Mesodermal cell (in vitro differentiated cells): ENCODE data around the gene ZNF48.
"Not testable (repeated sequence)": the region's sequence is repeated elsewhere in the genome, so short reads cannot be mapped to it uniquely, and the experiment has no call there.

Experiments used
- H3K27ac ChIP-seq: 2 replicates; pipeline ENCODE4 v1.7.0; 2013; ENCODE audit warnings: mild to moderate bottlenecking, low read depth, low read length, moderate library complexity; ENCODE audit not compliant: severe bottlenecking
- H3K36me3 ChIP-seq: 2 replicates; pipeline ENCODE4 v1.7.1; 2013; ENCODE audit warnings: mild to moderate bottlenecking, low read length, moderate library complexity; ENCODE audit not compliant: control insufficient read depth, insufficient read depth
- H3K4me1 ChIP-seq: one replicate; pipeline ENCODE4 v1.7.1; 2013; ENCODE audit warnings: mild to moderate bottlenecking, low read length; ENCODE audit not compliant: insufficient read depth, control insufficient read depth, poor library complexity, severe bottlenecking
- H3K4me3 ChIP-seq: 2 replicates; pipeline ENCODE4 v1.7.0; 2013; ENCODE audit warnings: low read length, control low read depth, mild to moderate bottlenecking; ENCODE audit not compliant: insufficient read depth, poor library complexity, severe bottlenecking; ENCODE audit errors: extremely low read depth
- H3K9me3 ChIP-seq: 2 replicates; pipeline ENCODE4 v1.7.1; 2013; ENCODE audit warnings: mild to moderate bottlenecking, low read length, moderate library complexity; ENCODE audit not compliant: control insufficient read depth
- WGBS, 2 experiments: methylation state at CpG; one replicate each; pipeline ENCODE4 v1.1.5; 2013; ENCODE audit warnings: missing lambda C conversion rate in 2 of 2; ENCODE audit not compliant: insufficient coverage in 2 of 2; 5-methylcytosine and 5-hydroxymethylcytosine counted together

The ZNF48 gene

GRCh38 chr16:30379158-30379783, 15.9 kb upstream of the ZNF48 start:
- H3K4me3 ChIP-seq = peak overlapping the region; percentile 72
- no peaks in the 10 kb centered on the region for H3K9me3 ChIP-seq
- H3K36me3 ChIP-seq = peaks cover 8% of the 10 kb centered on the region
- H3K4me1 ChIP-seq = peaks cover 22% of the 10 kb centered on the region
- 8 to 21% methylated on average over 18 to 24 of the region's 27 CpGs for WGBS, 2 experiments
- H3K27ac ChIP-seq = peak overlapping the region; percentile 20

GRCh38 chr16:30380072-30380802, 15.0 kb upstream of the ZNF48 start:
- peaks cover 8% of the 10 kb centered on the region for H3K36me3 ChIP-seq
- WGBS, 2 experiments = 96 to 100% methylated on average over 2 to 3 of the region's 4 CpGs
- no peak overlapping the region for H3K27ac ChIP-seq
- peaks cover 22% of the 10 kb centered on the region for H3K4me1 ChIP-seq
- H3K9me3 ChIP-seq = no peaks in the 10 kb centered on the region
- no peak overlapping the region for H3K4me3 ChIP-seq

- H3K27ac ChIP-seq = no peak overlapping the region
- H3K4me1 ChIP-seq = peaks cover 19% of the 10 kb centered on the region
- H3K4me3 ChIP-seq = no peak overlapping the region
- no peaks in the 10 kb centered on the region for H3K9me3 ChIP-seq
- H3K36me3 ChIP-seq = peaks cover 8% of the 10 kb centered on the region
- WGBS, 2 experiments = 96 to 98% methylated on average over 4 to 6 of the region's 6 CpGs
Measured at GRCh38 chr16:30380803-30381208, 14.4 kb upstream of the ZNF48 start.

GRCh38 chr16:30381291-30382041, 13.8 kb upstream of the ZNF48 start:
- H3K4me1 ChIP-seq = peaks cover 15% of the 10 kb centered on the region
- no peak overlapping the region for H3K4me3 ChIP-seq
- no peaks in the 10 kb centered on the region for H3K9me3 ChIP-seq
- H3K36me3 ChIP-seq = peaks cover 8% of the 10 kb centered on the region
- 69 to 88% methylated on average over 3 to 5 of the region's 13 CpGs for WGBS, 2 experiments
- H3K27ac ChIP-seq = peak overlapping the region; percentile 10

- no peaks in the 10 kb centered on the region for H3K9me3 ChIP-seq
- WGBS, 2 experiments = 91 to 92% methylated on average over 9 to 11 of the region's 12 CpGs
- H3K27ac ChIP-seq = peak within 1 kb of the TSS; percentile 10
- peaks cover 10% of the 10 kb centered on the region for H3K4me1 ChIP-seq
- no peak within 1 kb of the TSS for H3K4me3 ChIP-seq
- peaks cover 8% of the 10 kb centered on the region for H3K36me3 ChIP-seq
Measured at GRCh38 chr16:30382111-30382881, 12.9 kb upstream of the ZNF48 start, which contains the start of gene SEPTIN1. TSS of gene SEPTIN1 (minus strand) at chr16:30382561. CDS start at chr16:30382542, 19 bp downstream.

- H3K9me3 ChIP-seq = no peaks in the 10 kb centered on the region
- no peak overlapping the region for H3K4me3 ChIP-seq
- H3K27ac ChIP-seq = no peak overlapping the region
- peaks cover 10% of the 10 kb centered on the region for H3K4me1 ChIP-seq
- H3K36me3 ChIP-seq = peaks cover 8% of the 10 kb centered on the region
- WGBS, 2 experiments = 71 to 83% methylated on average over 2 of the region's 2 CpGs
Measured at GRCh38 chr16:30383521-30383920, 11.7 kb upstream of the ZNF48 start.

GRCh38 chr16:30394592-30395154, 547 bp upstream of the ZNF48 start:
- H3K9me3 ChIP-seq = no peaks in the 10 kb centered on the region
- H3K4me1 ChIP-seq = peaks cover 43% of the 10 kb centered on the region
- peak overlapping the region; percentile 99 for H3K27ac ChIP-seq
- H3K36me3 ChIP-seq = peaks cover 25% of the 10 kb centered on the region
- H3K4me3 ChIP-seq = peak overlapping the region; percentile 74
- 2% methylated on average over 23 to 28 of the region's 31 CpGs for WGBS, 2 experiments

GRCh38 chr16:30395992-30396585, 869 bp downstream of the ZNF48 start:
- H3K36me3 ChIP-seq = peaks cover 25% of the 10 kb centered on the region
- H3K27ac ChIP-seq = peak overlapping the region; percentile 99
- peak overlapping the region; percentile 74 for H3K4me3 ChIP-seq
- H3K9me3 ChIP-seq = no peaks in the 10 kb centered on the region
- 17 to 19% methylated on average over 12 of the region's 13 CpGs for WGBS, 2 experiments
- peaks cover 44% of the 10 kb centered on the region for H3K4me1 ChIP-seq

- not testable (repeated sequence) for H3K27ac ChIP-seq, H3K9me3 ChIP-seq
- peaks cover 44% of the 10 kb centered on the region for H3K4me1 ChIP-seq
- H3K4me3 ChIP-seq = peak overlapping the region; percentile 74
- H3K36me3 ChIP-seq = peaks cover 25% of the 10 kb centered on the region
- 100% methylated on average over 2 of the region's 4 CpGs for WGBS, 2 experiments
Measured at GRCh38 chr16:30396627-30397026, 1.4 kb downstream of the ZNF48 start.

- Histone ChIP-seq H3K9me3 (no peaks in the 10 kb centered on the region), H3K4me3 (no peak overlapping the region), H3K36me3 (peaks cover 25% of the 10 kb centered on the region), H3K4me1 (peaks cover 44% of the 10 kb centered on the region), H3K27ac (no peak overlapping the region)
- 87 to 89% methylated on average over 2 of the region's 4 CpGs for WGBS, 2 experiments
Measured at GRCh38 chr16:30397056-30397455, 1.8 kb downstream of the ZNF48 start.
